HCT116 (cell line): ENCODE measurements around the gene KCNE1.

ENCODE experiments used
- CBX3 ChIP-seq: IDR thresholded peaks from 2 replicates; pipeline ENCODE4 v1.6.1; 2012; ENCODE audit warnings: low read depth
- CTCF ChIP-seq, 3 experiments: fragments of 200-600 bp in 1 of 3; sonication (generic) in 1 of 3; IDR thresholded peaks in 2 of 3; conservative IDR thresholded peaks in 1 of 3; 2 replicates each; pipeline ENCODE4 v1.5.1; 2012 to 2017; ENCODE audit warnings: low read depth in 2 of 3, low read length in 2 of 3, antibody characterized with exemption in 1 of 3, borderline replicate concordance in 1 of 3, control low read depth in 1 of 3, mild to moderate bottlenecking in 1 of 3, mixed read lengths in 1 of 3, mixed run types in 1 of 3, moderate library complexity in 1 of 3; ENCODE audit not compliant: insufficient read depth in 1 of 3
- EGR1 ChIP-seq: IDR thresholded peaks from 2 replicates; pipeline ENCODE4 v1.6.1; 2012; ENCODE audit warnings: low read depth
- POLR2AphosphoS5 ChIP-seq: IDR thresholded peaks from 2 replicates; pipeline ENCODE4 v1.6.1; 2011; ENCODE audit warnings: mild to moderate bottlenecking, low read depth, low read length, moderate library complexity

GRCh38 chr21:34526618-34527290 lies 14.7 kb upstream of the KCNE1 start:
- no peak; the same call in 1 of the 2 replicates for TF ChIP-seq EGR1
- TF ChIP-seq CTCF (IDR thresholded peaks at IDR 0.05 in 2 of 3, conservative IDR thresholded peaks at IDR 0.05 in 1 of 3; ENCODE audit: borderline replicate concordance in 1 of 3, insufficient read depth in 1 of 3, low read depth in 2 of 3, low read length in 2 of 3): no peak
- peak; percentile 26; the same call in 1 of the 2 replicates for TF ChIP-seq POLR2AphosphoS5
- no peak; the same call in 1 of the 2 replicates for TF ChIP-seq CBX3
